SU-DHL-6 (cell line): ENCODE measurements around the gene PRM3.

ENCODE experiments used
- H2AFZ ChIP-seq: fragments of 200-600 bp; sonication (generic); 2 replicates; pipeline ENCODE4 v1.6.1; 2014; ENCODE audit warnings: low read depth, mild to moderate bottlenecking, moderate library complexity, mixed read lengths, antibody characterized with exemption, low read length; ENCODE audit not compliant: severe bottlenecking
- H3F3A ChIP-seq: fragments of 200-600 bp; shearing (Covaris generic); 2 replicates; pipeline ENCODE4 v1.6.0; 2016; ENCODE audit warnings: antibody characterized with exemption, mild to moderate bottlenecking; ENCODE audit not compliant: insufficient read depth
- H3K27ac ChIP-seq: fragments of 200-600 bp; sonication (generic); 2 replicates; pipeline ENCODE4 v1.5.1; 2016; ENCODE audit warnings: low read depth, mild to moderate bottlenecking, low read length, moderate library complexity, mixed read lengths
- H3K27me3 ChIP-seq: fragments of 200-600 bp; sonication (generic), shearing (Covaris generic); 2 replicates; pipeline ENCODE4 v1.6.0; 2014; ENCODE audit warnings: mild to moderate bottlenecking, low read length
- H3K36me3 ChIP-seq: fragments of 200-600 bp; sonication (generic); 2 replicates; pipeline ENCODE4 v1.6.1; 2014; ENCODE audit warnings: mild to moderate bottlenecking, low read length, mixed read lengths
- H3K4me2 ChIP-seq: fragments of 300-600, 200-600 bp; shearing (Covaris generic), sonication (generic); 2 replicates; pipeline ENCODE4 v1.6.0; 2014; ENCODE audit warnings: low read length, low read depth, mild to moderate bottlenecking; ENCODE audit not compliant: poor library complexity, severe bottlenecking
- H3K4me3 ChIP-seq: fragments of 200-600 bp; sonication (generic); 2 replicates; pipeline ENCODE4 v1.5.1; 2014; ENCODE audit warnings: antibody characterized with exemption, low read length, mild to moderate bottlenecking, mixed read lengths; ENCODE audit not compliant: insufficient read depth, poor library complexity, severe bottlenecking
- H3K79me2 ChIP-seq: fragments of 200-600 bp; sonication (generic); 2 replicates; pipeline ENCODE4 v1.6.1; 2014; ENCODE audit warnings: mild to moderate bottlenecking, low read length, moderate library complexity; ENCODE audit not compliant: insufficient read depth
- H3K9ac ChIP-seq: fragments of 200-600 bp; sonication (generic); 2 replicates; pipeline ENCODE4 v1.7.0; 2014; ENCODE audit warnings: mild to moderate bottlenecking, low read length
- H3K9me2 ChIP-seq: fragments of 200-600 bp; sonication (generic); replicated peaks from 2 replicates; pipeline ENCODE4 v1.6.1; 2014; ENCODE audit warnings: low read length; ENCODE audit not compliant: insufficient read depth
- H3K9me3 ChIP-seq: fragments of 200-600 bp; sonication (generic); 2 replicates; pipeline ENCODE4 v1.6.1; 2014; ENCODE audit warnings: low read length, mixed read lengths; ENCODE audit not compliant: insufficient read depth
- H4K20me1 ChIP-seq: fragments of 200-600 bp; sonication (generic); 2 replicates; pipeline ENCODE4 v1.6.1; 2014; ENCODE audit warnings: low read depth, mild to moderate bottlenecking, antibody characterized with exemption, low read length, moderate library complexity, mixed read lengths
- CTCF ChIP-seq: fragments of 200-600 bp; sonication (generic); IDR thresholded peaks from one replicate; pipeline ENCODE4 v1.5.1; 2017; ENCODE audit warnings: antibody characterized with exemption, mild to moderate bottlenecking, low read length, moderate library complexity; ENCODE audit not compliant: insufficient read depth, poor library complexity, severe bottlenecking
- EZH2phosphoT487 ChIP-seq: fragments of 200-600 bp; sonication (generic), shearing (Covaris generic); conservative IDR thresholded peaks from 2 replicates; pipeline ENCODE4 v1.6.1; 2018; ENCODE audit warnings: mild to moderate bottlenecking, antibody characterized with exemption, low read length, moderate library complexity, mixed read lengths

PRM3 gene

GRCh38 chr16:11283820-11284248 is 10.4 kb upstream of the PRM3 start:
- no peaks in the 10 kb centered on the region for H3K27me3 ChIP-seq
- TF ChIP-seq CTCF = no peak
- no peak for TF ChIP-seq EZH2phosphoT487
- H3K36me3 ChIP-seq = no peaks in the 10 kb centered on the region
- no peak overlapping the region for H3K9ac ChIP-seq
- H3K9me2 ChIP-seq = no peaks in the 10 kb centered on the region
- H2AFZ ChIP-seq = no peak overlapping the region
- no peaks in the 10 kb centered on the region for H4K20me1 ChIP-seq
- H3F3A ChIP-seq = no peaks in the 10 kb centered on the region
- H3K4me3 ChIP-seq = no peak overlapping the region
- no peaks in the 10 kb centered on the region for H3K9me3 ChIP-seq
- no peaks in the 10 kb centered on the region for H3K79me2 ChIP-seq
- H3K27ac ChIP-seq = no peak overlapping the region
- no peak overlapping the region for H3K4me2 ChIP-seq

- no peaks in the 10 kb centered on the region for H3K36me3 ChIP-seq
- no peaks in the 10 kb centered on the region for H4K20me1 ChIP-seq
- H3K9me2 ChIP-seq = no peaks in the 10 kb centered on the region
- TF ChIP-seq CTCF (no peak), EZH2phosphoT487 (no peak)
- H3K27ac ChIP-seq = no peak within 1 kb of the TSS
- no peaks in the 10 kb centered on the region for H3K27me3 ChIP-seq
- H2AFZ ChIP-seq = no peak within 1 kb of the TSS
- H3F3A ChIP-seq = no peaks in the 10 kb centered on the region
- no peaks in the 10 kb centered on the region for H3K79me2 ChIP-seq
- no peak within 1 kb of the TSS for H3K4me3 ChIP-seq
- no peaks in the 10 kb centered on the region for H3K9me3 ChIP-seq
- no peak within 1 kb of the TSS for H3K4me2 ChIP-seq
- H3K9ac ChIP-seq = no peak within 1 kb of the TSS
Observed at GRCh38 chr16:11280616-11281522, 7.4 kb upstream of the PRM3 start, which contains the start of gene PRM1. Gene PRM1, minus strand, starts transcription at chr16:11281330. Its CDS starts 92 bp downstream, at chr16:11281238.

DNA sequence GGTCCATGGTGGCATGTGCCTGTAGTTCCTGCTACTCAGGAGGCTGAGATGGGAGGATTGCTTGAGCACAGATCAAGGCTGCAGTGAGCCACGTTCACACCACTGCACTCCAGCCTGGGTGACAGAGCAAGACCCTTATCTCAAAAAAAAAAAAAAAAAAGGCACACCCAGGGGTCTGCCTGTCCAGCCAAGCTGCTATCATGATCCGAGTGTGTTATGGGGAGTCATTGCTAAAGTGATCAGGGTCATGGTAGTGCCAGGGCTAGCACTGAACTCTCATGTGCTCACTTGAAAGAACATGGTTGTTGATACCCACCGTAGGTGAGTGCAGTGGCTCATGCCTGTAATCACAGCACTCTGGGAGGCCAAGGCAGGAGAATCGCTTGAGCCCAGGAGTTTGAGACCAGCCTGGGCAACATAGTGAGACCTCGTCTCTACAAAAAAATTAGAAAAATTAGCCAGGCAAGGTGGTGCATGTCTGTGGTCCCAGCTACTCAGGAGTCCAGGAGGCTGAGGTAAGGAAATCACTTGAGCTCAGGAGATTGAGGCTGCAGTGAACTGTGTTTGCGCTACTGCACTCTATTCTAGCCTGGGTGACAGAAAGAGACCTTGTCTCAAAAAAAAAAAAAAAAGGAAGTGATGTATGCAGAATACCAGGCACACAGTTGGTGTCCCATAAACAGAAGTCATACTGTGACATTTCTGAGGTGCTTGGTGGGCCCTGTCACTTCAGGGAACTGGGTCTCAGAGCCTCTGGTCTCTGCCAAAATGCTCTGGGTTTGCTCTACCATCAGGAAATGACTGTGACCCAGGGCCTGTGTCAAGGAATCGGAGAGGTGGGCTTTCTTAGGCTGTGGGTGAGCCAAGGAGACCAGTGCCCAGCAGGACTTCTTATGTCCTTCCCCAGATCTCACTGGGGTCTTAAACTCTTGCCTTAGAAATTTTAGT is 5.5 kb upstream of the PRM3 start:
- H3K9me2 ChIP-seq = no peaks in the 10 kb centered on the region
- H3K9me3 ChIP-seq = no peaks in the 10 kb centered on the region
- no peaks in the 10 kb centered on the region for H3K79me2 ChIP-seq
- no peaks in the 10 kb centered on the region for H3K27me3 ChIP-seq
- H3K4me3 ChIP-seq = no peak overlapping the region
- no peaks in the 10 kb centered on the region for H3K36me3 ChIP-seq
- H2AFZ ChIP-seq = no peak overlapping the region
- no peaks in the 10 kb centered on the region for H3F3A ChIP-seq
- H3K27ac ChIP-seq = no peak overlapping the region
- no peak overlapping the region for H3K9ac ChIP-seq
- H3K4me2 ChIP-seq = no peak overlapping the region
- no peaks in the 10 kb centered on the region for H4K20me1 ChIP-seq
- TF ChIP-seq CTCF (no peak), EZH2phosphoT487 (no peak)
